Left lung (tissue), 10 donors: Measurements from ENCODE around the gene APOA4. TPM values are rescaled to one million over a fixed set of nuclear protein-coding genes. Genes with fewer than 3 reads are reported as not detected.

Experiments
- ATAC-seq: fragments of 200-7000 bp; cut with Tn5 transposase; one replicate; pipeline ENCODE4 v1.9.1; 2020; ENCODE audit warnings: moderate library complexity
- DNase-seq, 4 donors: peaks; one replicate each; pipeline ENCODE4 v3.0.0-alpha.2; 2013 to 2020
- H3K27ac ChIP-seq, 2 donors: fragments of 200-600 bp; sonication (generic) in 1 of 2; one replicate each; pipeline versions ENCODE4 v1.5.0 to v1.8.0; 2020 to 2021
- H3K27me3 ChIP-seq, 2 donors: fragments of 200-600 bp; sonication (generic) in 1 of 2; one replicate each; pipeline versions ENCODE4 v1.5.0 to v1.8.0; 2020 to 2021
- H3K36me3 ChIP-seq, 2 donors: fragments of 200-600 bp; sonication (generic) in 1 of 2; one replicate each; pipeline versions ENCODE4 v1.5.0 to v1.8.0; 2020 to 2021
- H3K4me1 ChIP-seq, 2 donors: fragments of 200-600 bp; one replicate each; pipeline ENCODE4 v1.8.0; 2021
- H3K4me3 ChIP-seq, 2 donors: fragments of 200-600 bp; sonication (generic) in 1 of 2; one replicate each; pipeline versions ENCODE4 v1.5.0 to v1.8.0; 2020 to 2021; ENCODE audit warnings: mild to moderate bottlenecking in 1 of 2
- H3K9me3 ChIP-seq, 2 donors: fragments of 200-600 bp; sonication (generic) in 1 of 2; one replicate each; pipeline versions ENCODE4 v1.5.0 to v1.8.0; 2020 to 2021
- CTCF ChIP-seq, 2 donors: fragments of 200-600 bp; sonication (generic) in 1 of 2; IDR thresholded peaks; one replicate each; pipeline versions ENCODE4 v1.5.0 to v1.8.0; 2021; ENCODE audit warnings: antibody characterized with exemption in 2 of 2
- intact Hi-C, 2 donors: fragments of 100-400 bp; cut with DNase I; formaldehyde crosslinking; loops; one replicate each; pipeline versions ENCODE4 v1.11.2 to v1.14.2; 2022
- polyA plus RNA-seq, 6 donors: library from polyadenylated mRNA; unstranded; fragments of 120-200 nt; gene quantifications; one replicate each; pipeline ENCODE4 v1.2.1, GENCODE V29; 2013; ENCODE audit not compliant: insufficient read length in 6 of 6
- total RNA-seq, 2 donors: library from RNA; stranded (reverse); fragmentation: NEBNext Ultra II Directional; extraction: Animal tissue kit (Norgen Biotek cat#: 25700); gene quantifications; one replicate each; pipeline ENCODE4 v1.2.1, GENCODE V29; 2021
- donor health status: DM: no; HTN: yes; CAD: no.
- donor health status: DM: no; HTN: no; CAD: no.

Gene APOA4
- total and polyA plus RNA-seq, 8 donors: not detected

DNA sequence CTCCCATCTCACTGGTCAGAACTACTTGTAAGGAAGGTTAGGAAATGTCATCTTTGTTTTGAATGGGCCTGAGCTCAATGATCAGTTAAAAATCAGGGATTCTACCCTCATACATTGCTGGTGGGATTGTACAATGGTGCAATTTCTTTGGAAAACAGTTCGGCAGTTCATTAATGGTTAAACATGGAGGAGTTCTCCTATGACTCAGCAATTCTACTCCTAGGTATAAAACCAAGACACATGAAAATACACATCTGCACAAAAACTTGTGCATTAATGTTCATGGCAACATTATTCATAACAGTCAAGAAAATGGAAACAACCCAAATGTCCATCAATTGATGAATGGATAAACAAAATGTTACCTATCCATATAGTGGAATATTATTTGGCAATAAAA, 26.6 kb downstream of the APOA4 start:
- no peaks in the 10 kb centered on the region for H3K27me3 ChIP-seq
- no peaks in the 10 kb centered on the region for H3K9me3 ChIP-seq
- no peaks in the 10 kb centered on the region for H3K36me3 ChIP-seq
- intact Hi-C loops: no loop called here
- H3K4me1 ChIP-seq: peaks cover 2 to 3% of the 10 kb centered on the region in 2 donors
- ATAC-seq (no peak), DNase-seq (no peak)
- no peak for TF ChIP-seq CTCF (IDR thresholded peaks at IDR 0.05)
- H3K4me3 ChIP-seq: no peak overlapping the region
- H3K27ac ChIP-seq: no peak overlapping the region

- TF ChIP-seq CTCF (IDR thresholded peaks at IDR 0.05): no peak
- no peak for DNase-seq
- peaks cover 6 to 12% of the 10 kb centered on the region in 2 donors for H3K4me1 ChIP-seq
- H3K27ac ChIP-seq: no peak overlapping the region
- H3K36me3 ChIP-seq: no peaks in the 10 kb centered on the region
- intact Hi-C loops: no loop called here
- ATAC-seq: no peak
- no peak overlapping the region for H3K4me3 ChIP-seq
- no peaks in the 10 kb centered on the region for H3K27me3 ChIP-seq
- H3K9me3 ChIP-seq: no peaks in the 10 kb centered on the region
Observed at GRCh38 chr11:116794851-116795250, 28.3 kb downstream of the APOA4 start.

DNA sequence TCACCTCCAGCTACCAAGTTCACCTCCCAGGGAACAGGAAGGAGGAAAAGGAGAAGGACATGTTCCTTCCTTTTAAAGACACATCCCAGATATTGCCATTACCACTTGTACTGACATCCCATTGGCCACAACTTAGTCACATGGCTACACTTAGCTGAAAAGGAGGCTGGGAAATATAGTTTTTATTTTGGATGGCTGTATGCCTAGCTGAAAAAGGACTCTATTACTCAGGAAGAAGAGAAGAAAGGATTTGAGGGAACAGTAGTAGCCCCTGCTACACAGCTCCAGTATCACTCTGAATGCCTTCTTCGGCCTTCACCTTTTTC, 29.4 kb downstream of the APOA4 start:
- no peak for DNase-seq
- H3K36me3 ChIP-seq: no peaks in the 10 kb centered on the region
- intact Hi-C loops: no loop called here
- H3K27me3 ChIP-seq: no peaks in the 10 kb centered on the region
- H3K27ac ChIP-seq: no peak overlapping the region
- no peak for ATAC-seq
- no peaks in the 10 kb centered on the region for H3K9me3 ChIP-seq
- TF ChIP-seq CTCF (IDR thresholded peaks at IDR 0.05): no peak
- H3K4me3 ChIP-seq: no peak overlapping the region
- H3K4me1 ChIP-seq: peaks cover 6 to 12% of the 10 kb centered on the region in 2 donors

- Histone ChIP-seq H3K27ac (no peak overlapping the region), H3K36me3 (no peaks in the 10 kb centered on the region), H3K9me3 (no peaks in the 10 kb centered on the region), H3K27me3 (no peaks in the 10 kb centered on the region), H3K4me3 (no peak overlapping the region), H3K4me1 (peaks cover 6 to 12% of the 10 kb centered on the region in 2 donors)
- no peak for DNase-seq
- ATAC-seq: no peak
- intact Hi-C loops: no loop called here
- TF ChIP-seq CTCF (IDR thresholded peaks at IDR 0.05): no peak
Observed at GRCh38 chr11:116792869-116793771, 30.0 kb downstream of the APOA4 start.

- H3K4me1 ChIP-seq: peaks cover 6 to 13% of the 10 kb centered on the region in 2 donors
- no peak overlapping the region for H3K4me3 ChIP-seq
- intact Hi-C loops: no loop called here
- no peak overlapping the region for H3K27ac ChIP-seq
- TF ChIP-seq CTCF (IDR thresholded peaks at IDR 0.05): no peak
- DNase-seq: no peak
- H3K9me3 ChIP-seq: no peaks in the 10 kb centered on the region
- H3K27me3 ChIP-seq: no peaks in the 10 kb centered on the region
- no peaks in the 10 kb centered on the region for H3K36me3 ChIP-seq
- no peak for ATAC-seq
Observed at GRCh38 chr11:116792144-116792868, 30.8 kb downstream of the APOA4 start.
